GM11168 (cell line): Measurements from ENCODE around the gene MRPL28.
"Not testable (repeated sequence)": the region's sequence is repeated elsewhere in the genome, so short reads cannot be mapped to it uniquely, and the experiment has no call there.

Source experiments
- in situ Hi-C: fragments of 300-500 bp; cut with MboI; formaldehyde crosslinking; loops from one replicate; pipeline ENCODE4 v1.12.0; 2022; ENCODE audit warnings: low sequenced_read_pairs; ENCODE audit not compliant: unreplicated experiment

The MRPL28 gene

GRCh38 chr16:347203-347602 lies 23.1 kb downstream of the MRPL28 start:
- in situ Hi-C loops, result loop anchor here (10.0 kb wide), 1 partner anchor 1608 kb away; the partner anchor contains the start of genes NDUFB10 and RPL3L

DNA sequence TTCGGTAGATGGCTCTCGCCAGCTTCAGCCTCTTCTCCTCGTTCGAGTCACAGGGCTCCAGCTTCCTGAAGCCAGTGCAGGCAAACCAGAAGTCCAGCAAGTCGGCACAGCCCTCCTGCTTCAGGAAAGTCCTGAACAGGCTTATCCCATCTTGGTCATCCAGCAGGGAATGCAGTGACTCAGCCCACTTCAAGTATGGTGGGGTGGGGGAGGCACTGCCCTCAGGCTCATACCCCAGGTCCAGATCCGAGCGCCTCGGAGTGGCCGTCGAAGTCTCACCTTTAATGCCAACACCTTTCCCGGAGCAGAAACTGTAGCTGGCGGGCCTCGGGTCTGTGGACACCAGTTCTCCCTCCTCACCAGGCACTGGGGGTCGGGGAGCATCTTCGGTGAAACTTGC lies 23.8 kb downstream of the MRPL28 start:
- in situ Hi-C loops, result loop anchor here (10.0 kb wide), 1 partner anchor 1608 kb away; the partner anchor contains the start of genes NDUFB10 and RPL3L

GRCh38 chr16:345772-346171 lies 24.6 kb downstream of the MRPL28 start:
- in situ Hi-C loops, result loop anchor here (10.0 kb wide), 1 partner anchor 1609 kb away; the partner anchor contains the start of genes NDUFB10 and RPL3L

DNA sequence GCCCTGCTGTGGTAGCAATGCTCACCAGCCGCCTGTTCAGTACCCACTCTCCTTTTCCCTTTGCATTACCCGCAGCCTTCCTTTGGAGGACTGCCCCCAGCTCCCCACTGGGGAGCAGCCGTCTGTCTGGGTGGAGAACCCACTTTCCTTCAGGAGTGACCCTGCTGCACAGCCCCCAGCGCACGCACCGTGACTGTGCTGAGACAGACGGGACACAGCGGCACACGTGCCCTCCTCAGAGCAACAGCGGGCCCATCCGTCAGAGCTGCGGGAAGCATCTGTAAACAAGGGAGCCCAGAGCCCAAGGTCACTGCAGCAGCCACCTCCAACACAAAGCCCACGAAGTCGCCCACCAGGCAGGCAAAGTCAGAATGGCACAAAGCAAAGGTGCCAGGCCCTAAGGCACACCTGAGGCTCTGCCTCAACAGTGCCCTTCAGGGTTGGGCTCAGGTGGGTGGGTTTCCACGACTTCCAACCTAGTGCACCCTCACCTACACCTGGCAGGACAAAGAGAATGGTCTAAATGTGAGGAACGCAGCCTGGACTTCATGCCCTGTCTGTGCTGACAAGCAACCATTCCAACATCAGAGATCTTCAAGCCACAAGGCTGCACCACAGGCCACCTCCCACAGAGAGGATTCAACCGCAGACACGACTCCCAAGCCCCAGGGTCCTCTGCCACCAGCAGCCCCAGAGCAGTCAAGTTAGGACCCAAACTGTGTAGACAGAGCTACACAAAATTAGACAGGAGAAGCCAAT lies 27.7 kb downstream of the MRPL28 start:
- in situ Hi-C loops, result loop anchor here (10.0 kb wide), 1 partner anchor 1612 kb away; the partner anchor contains the start of genes NDUFB10 and RPL3L

- in situ Hi-C loops, result loop anchor here (10.0 kb wide), 1 partner anchor 1613 kb away; the partner anchor contains the start of genes NDUFB10 and RPL3L
Observed at GRCh38 chr16:341974-342336, 28.4 kb downstream of the MRPL28 start.

- in situ Hi-C loops, result loop anchor here (10.0 kb wide), 1 partner anchor 1613 kb away; the partner anchor contains the start of genes NDUFB10 and RPL3L
Observed at GRCh38 chr16:341095-341973, 29.0 kb downstream of the MRPL28 start.

- in situ Hi-C loops, result loop anchor here (10.0 kb wide), 1 partner anchor 1614 kb away; the partner anchor contains the start of genes NDUFB10 and RPL3L
Observed at GRCh38 chr16:340370-341091, 29.8 kb downstream of the MRPL28 start.

GRCh38 chr16:339680-340079 lies 30.7 kb downstream of the MRPL28 start:
- in situ Hi-C loops, result loop anchor here (10.0 kb wide), 1 partner anchor 1615 kb away; the partner anchor contains the start of genes NDUFB10 and RPL3L

- in situ Hi-C loops, result no loop called here
Observed at GRCh38 chr16:337975-338575, 32.3 kb downstream of the MRPL28 start.

GRCh38 chr16:337437-337836 lies 32.9 kb downstream of the MRPL28 start:
- in situ Hi-C loops, result no loop called here

DNA sequence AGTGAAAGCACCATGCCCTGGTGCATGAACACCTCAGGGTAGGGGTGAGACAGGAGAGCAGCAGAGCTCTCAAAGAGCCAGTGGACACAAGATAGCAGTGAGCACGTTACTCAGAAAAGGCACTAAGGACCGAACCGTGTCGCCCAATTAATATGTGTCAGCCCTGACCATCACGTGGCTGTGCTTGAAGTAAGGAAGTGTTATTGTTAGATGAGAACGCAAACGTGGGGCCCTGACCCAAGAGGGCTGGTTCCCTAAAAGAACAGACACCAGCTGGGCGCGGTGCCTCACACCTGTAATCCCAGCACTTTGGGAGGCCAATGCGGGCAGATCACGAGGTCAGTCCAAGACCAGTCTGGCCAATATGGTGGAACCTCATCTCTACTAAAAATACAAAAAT lies 34.1 kb downstream of the MRPL28 start:
- in situ Hi-C loops, result no loop called here

DNA sequence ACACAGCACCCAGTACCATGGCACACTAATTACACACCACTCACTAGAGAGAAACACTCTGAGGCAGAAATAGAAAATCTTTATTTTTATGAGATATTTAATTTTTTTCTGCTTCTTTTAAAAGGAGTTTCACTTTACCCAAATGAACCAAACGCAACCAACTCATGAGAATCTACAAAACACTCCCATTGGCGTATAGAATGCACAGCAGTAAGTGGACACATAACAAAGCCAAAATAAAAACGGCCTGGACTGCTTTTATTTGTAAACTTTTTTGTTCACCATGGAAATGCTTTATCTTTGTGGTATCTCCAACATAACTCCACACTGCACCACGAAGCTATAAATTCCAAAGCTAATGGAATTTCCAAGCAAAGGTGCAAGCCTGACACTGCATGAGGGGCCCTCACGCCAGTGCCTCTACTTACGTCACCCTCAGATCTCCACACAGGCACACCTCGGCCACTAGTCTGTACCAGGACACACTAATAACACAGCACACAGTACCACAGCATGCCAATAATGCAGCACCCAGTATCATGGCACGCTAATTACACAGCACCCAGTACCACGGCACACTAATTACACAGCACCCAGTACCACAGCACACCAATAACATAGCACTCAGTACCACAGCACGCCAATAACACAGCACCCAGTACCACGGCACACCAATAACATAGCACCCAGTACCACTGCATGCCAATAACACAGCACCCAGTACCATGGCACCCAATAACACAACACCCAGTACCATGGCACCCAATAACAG lies 35.3 kb downstream of the MRPL28 start:
- in situ Hi-C loops, result not testable (repeated sequence)

- in situ Hi-C loops, result not testable (repeated sequence)
Observed at GRCh38 chr16:334164-334832, 36.0 kb downstream of the MRPL28 start.

- in situ Hi-C loops, result no loop called here
Observed at GRCh38 chr16:333406-334094, 36.8 kb downstream of the MRPL28 start.

DNA sequence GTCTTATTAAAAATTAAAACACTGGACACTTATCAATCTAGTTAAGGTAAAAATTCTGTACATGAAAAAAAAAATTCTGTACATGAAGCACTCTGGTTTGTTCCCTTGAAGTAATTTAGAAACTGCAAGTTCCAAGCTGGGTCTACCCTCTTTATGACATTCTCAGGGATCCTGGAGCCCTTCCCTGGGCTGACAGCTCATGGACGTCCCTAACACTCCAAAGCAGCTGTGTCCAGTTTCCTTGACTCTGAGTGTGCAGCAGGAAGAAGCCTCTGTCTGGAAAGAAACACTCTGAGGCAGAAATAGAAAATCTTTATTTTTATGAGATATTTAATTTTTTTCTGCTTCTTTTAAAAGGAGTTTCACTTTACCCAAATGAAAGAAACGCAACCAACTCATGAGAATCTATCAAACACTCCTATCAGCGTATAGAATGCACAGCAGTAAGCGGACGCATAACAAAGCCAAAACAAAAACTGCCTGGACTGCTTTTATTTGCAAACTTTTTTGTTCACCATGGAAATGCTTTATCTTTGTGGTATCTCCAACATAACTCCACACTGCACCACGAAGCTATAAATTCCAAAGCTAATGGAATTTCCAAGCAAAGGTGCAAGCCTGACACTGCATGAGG lies 39.0 kb downstream of the MRPL28 start:
- in situ Hi-C loops, result not testable (repeated sequence)

DNA sequence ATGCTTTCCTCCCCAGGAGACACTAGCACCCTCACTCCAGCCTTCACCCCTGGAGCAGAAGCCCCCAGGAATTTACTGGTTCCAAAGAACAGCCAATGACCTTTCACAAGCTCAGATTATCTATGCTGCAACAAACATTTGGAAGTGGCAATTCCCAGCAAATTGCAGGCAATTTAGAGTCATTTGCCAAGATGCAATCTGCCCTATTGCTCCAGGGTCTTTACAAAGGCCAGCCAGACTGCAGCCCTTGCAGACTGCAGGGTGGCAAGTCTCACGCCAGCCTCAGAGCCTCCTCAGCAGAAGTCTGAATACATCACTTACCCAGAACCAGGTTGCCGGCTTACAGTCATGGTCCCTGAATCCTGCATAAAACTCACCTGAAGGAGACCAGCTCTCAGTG lies 39.6 kb downstream of the MRPL28 start:
- in situ Hi-C loops, result no loop called here

GRCh38 chr16:325375-326145 lies 44.8 kb downstream of the MRPL28 start:
- in situ Hi-C loops, result no loop called here
